GM23338 (cell line): ENCODE data around the gene NLGN1.

Experiments
- EZH2 ChIP-seq: fragments of 200-600 bp; sonication (generic); IDR thresholded peaks from one replicate; pipeline ENCODE4 v1.8.0; 2017; ENCODE audit warnings: antibody characterized with exemption, mild to moderate bottlenecking, low read depth; ENCODE audit not compliant: unreplicated experiment
- EZH2phosphoT487 ChIP-seq: fragments of 200-600 bp; sonication (generic); IDR thresholded peaks from one replicate; pipeline ENCODE4 v1.8.1; 2018; ENCODE audit warnings: antibody characterized with exemption; ENCODE audit not compliant: unreplicated experiment
- JUNB ChIP-seq: IDR thresholded peaks from one replicate; pipeline ENCODE4 v1.6.1; 2016; ENCODE audit warnings: antibody characterized with exemption; ENCODE audit not compliant: unreplicated experiment
- NANOG ChIP-seq: IDR thresholded peaks from 2 replicates; pipeline ENCODE4 v1.6.1; 2016; ENCODE audit warnings: antibody characterized with exemption, borderline replicate concordance
- POLR2AphosphoS5 ChIP-seq: IDR thresholded peaks from 2 replicates; pipeline ENCODE4 v1.6.1; 2016; ENCODE audit warnings: antibody characterized with exemption, low read depth
- TF ChIP-seq, protein P1 (sequence below): IDR thresholded peaks from 2 replicates; pipeline ENCODE4 v1.6.1; 2016; ENCODE audit warnings: antibody characterized with exemption
- TF ChIP-seq, protein P2 (sequence below), 2 experiments: fragments of 200-600 bp in 1 of 2; sonication (generic) in 1 of 2; conservative IDR thresholded peaks; 2 replicates each; pipeline versions ENCODE4 v1.5.1 to v1.6.1; 2016 to 2017; ENCODE audit warnings: antibody characterized with exemption in 2 of 2, low read depth in 2 of 2, mild to moderate bottlenecking in 2 of 2, moderate library complexity in 1 of 2

DNA sequence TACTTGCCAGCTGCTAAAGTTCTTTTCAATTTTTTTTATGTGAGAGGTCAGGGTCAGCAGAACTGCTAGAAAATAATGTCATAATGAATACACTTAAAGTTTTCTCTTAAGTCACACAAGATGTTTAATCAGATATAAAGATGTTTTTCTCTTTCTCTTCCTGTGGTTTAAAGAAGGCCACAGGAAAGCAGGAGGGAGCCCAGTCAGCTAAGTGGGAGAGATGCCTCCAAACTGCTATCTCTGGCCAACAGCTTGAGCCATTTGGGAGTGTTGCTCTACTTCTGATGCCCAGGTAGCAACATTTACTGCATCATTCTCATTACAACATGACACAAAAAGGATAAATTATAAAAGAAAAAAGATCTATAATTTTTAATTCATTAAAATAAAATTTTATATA lies 45.7 kb upstream of the NLGN1 start:
- TF ChIP-seq EZH2phosphoT487 (no peak), EZH2 (no peak), POLR2AphosphoS5 (no peak), JUNB (no peak), NANOG (no peak)
- TF ChIP-seq, protein P1, sequence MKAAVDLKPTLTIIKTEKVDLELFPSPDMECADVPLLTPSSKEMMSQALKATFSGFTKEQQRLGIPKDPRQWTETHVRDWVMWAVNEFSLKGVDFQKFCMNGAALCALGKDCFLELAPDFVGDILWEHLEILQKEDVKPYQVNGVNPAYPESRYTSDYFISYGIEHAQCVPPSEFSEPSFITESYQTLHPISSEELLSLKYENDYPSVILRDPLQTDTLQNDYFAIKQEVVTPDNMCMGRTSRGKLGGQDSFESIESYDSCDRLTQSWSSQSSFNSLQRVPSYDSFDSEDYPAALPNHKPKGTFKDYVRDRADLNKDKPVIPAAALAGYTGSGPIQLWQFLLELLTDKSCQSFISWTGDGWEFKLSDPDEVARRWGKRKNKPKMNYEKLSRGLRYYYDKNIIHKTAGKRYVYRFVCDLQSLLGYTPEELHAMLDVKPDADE, result no peak
- TF ChIP-seq, protein P2, sequence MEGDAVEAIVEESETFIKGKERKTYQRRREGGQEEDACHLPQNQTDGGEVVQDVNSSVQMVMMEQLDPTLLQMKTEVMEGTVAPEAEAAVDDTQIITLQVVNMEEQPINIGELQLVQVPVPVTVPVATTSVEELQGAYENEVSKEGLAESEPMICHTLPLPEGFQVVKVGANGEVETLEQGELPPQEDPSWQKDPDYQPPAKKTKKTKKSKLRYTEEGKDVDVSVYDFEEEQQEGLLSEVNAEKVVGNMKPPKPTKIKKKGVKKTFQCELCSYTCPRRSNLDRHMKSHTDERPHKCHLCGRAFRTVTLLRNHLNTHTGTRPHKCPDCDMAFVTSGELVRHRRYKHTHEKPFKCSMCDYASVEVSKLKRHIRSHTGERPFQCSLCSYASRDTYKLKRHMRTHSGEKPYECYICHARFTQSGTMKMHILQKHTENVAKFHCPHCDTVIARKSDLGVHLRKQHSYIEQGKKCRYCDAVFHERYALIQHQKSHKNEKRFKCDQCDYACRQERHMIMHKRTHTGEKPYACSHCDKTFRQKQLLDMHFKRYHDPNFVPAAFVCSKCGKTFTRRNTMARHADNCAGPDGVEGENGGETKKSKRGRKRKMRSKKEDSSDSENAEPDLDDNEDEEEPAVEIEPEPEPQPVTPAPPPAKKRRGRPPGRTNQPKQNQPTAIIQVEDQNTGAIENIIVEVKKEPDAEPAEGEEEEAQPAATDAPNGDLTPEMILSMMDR (conservative IDR thresholded peaks at IDR 0.05; ENCODE audit: low read depth in 2 of 2), result no peak
